Vagina (tissue), 2 donors: ENCODE results near the gene MICAL2. TPM values are rescaled to one million over a fixed set of nuclear protein-coding genes. Genes with fewer than 3 reads are reported as not detected.

Source experiments
- DNase-seq, 2 donors: peaks; one replicate each; pipeline ENCODE4 v3.0.0-alpha.2; 2017; ENCODE audit errors: extremely low spot score in 2 of 2
- H3K27ac ChIP-seq: fragments of 200-600 bp; sonication (generic); one replicate; pipeline ENCODE4 v1.5.1; 2019
- H3K27me3 ChIP-seq: fragments of 200-600 bp; sonication (generic); one replicate; pipeline ENCODE4 v1.5.1; 2019
- H3K36me3 ChIP-seq, 2 donors: fragments of 200-600 bp; sonication (generic); one replicate each; pipeline ENCODE4 v1.5.1; 2017 to 2019
- H3K4me1 ChIP-seq: fragments of 200-600 bp; sonication (generic); one replicate; pipeline ENCODE4 v1.5.1; 2019
- H3K4me3 ChIP-seq, 2 donors: fragments of 200-600 bp; sonication (generic); 1 replicate in 1 of 2; 2 replicates in 1 of 2; pipeline ENCODE4 v1.5.1; 2016 to 2019
- H3K9me3 ChIP-seq: fragments of 200-600 bp; sonication (generic); one replicate; pipeline ENCODE4 v1.5.1; 2019
- CTCF ChIP-seq, 3 experiments: fragments of 450-650 bp in 2 of 3; fragments of 200-600 bp in 1 of 3; sonication (generic) in 1 of 3; IDR thresholded peaks; one replicate each; pipeline ENCODE4 v1.5.1; 2017 to 2019; ENCODE audit warnings: antibody characterized with exemption in 3 of 3, mild to moderate bottlenecking in 2 of 3, moderate library complexity in 2 of 3
- POLR2A ChIP-seq, 2 donors: fragments of 450-650 bp; IDR thresholded peaks; one replicate each; pipeline ENCODE4 v1.6.1; 2017; ENCODE audit warnings: antibody characterized with exemption in 2 of 2, mild to moderate bottlenecking in 2 of 2, moderate library complexity in 2 of 2
- POLR2AphosphoS5 ChIP-seq, 2 donors: sonication (generic); formaldehyde crosslinking; IDR thresholded peaks; one replicate each; pipeline ENCODE4 v1.9.0; 2017; ENCODE audit warnings: antibody characterized with exemption in 2 of 2, mild to moderate bottlenecking in 2 of 2, low read depth in 1 of 2; ENCODE audit not compliant: insufficient read depth in 1 of 2
- intact Hi-C: fragments of 100-400 bp; cut with DNase I; formaldehyde crosslinking; loops from one replicate; pipeline ENCODE4 v1.15.1; 2023
- total RNA-seq: library from RNA; depleted of rRNA; stranded (reverse); fragments of >200 nt; gene quantifications from one replicate; pipeline ENCODE4 v1.2.3, GENCODE V29; 2016

The MICAL2 gene
- total RNA-seq, 1 donor from 2014 or later: 41.7 TPM

GRCh38 chr11:12258451-12258850 lies 148.1 kb downstream of the MICAL2 start:
- no peak for DNase-seq
- Histone ChIP-seq H3K4me3 (no peak overlapping the region), H3K4me1 (no peaks in the 10 kb centered on the region), H3K9me3 (no peaks in the 10 kb centered on the region), H3K27me3 (no peaks in the 10 kb centered on the region), H3K27ac (no peak overlapping the region), H3K36me3 (peaks cover 0 to 7% of the 10 kb centered on the region in 2 donors)
- TF ChIP-seq CTCF (IDR thresholded peaks at IDR 0.05) (no peak), POLR2AphosphoS5 (IDR thresholded peaks at IDR 0.05; ENCODE audit: insufficient read depth in 1 of 2, low read depth in 1 of 2) (no peak), POLR2A (IDR thresholded peaks at IDR 0.05) (no peak)
- intact Hi-C loops: loop anchor here (10.0 kb wide), 1 partner anchor 444 kb away; no protein-coding TSS in a partner anchor

GRCh38 chr11:12259956-12260355 lies 149.6 kb downstream of the MICAL2 start:
- Histone ChIP-seq H3K27ac (no peak overlapping the region), H3K9me3 (no peaks in the 10 kb centered on the region), H3K4me1 (no peaks in the 10 kb centered on the region), H3K4me3 (no peak overlapping the region), H3K36me3 (peaks cover 0 to 7% of the 10 kb centered on the region in 2 donors), H3K27me3 (no peaks in the 10 kb centered on the region)
- TF ChIP-seq CTCF (IDR thresholded peaks at IDR 0.05): no peak
- TF ChIP-seq POLR2AphosphoS5 (IDR thresholded peaks at IDR 0.05; ENCODE audit: insufficient read depth in 1 of 2, low read depth in 1 of 2): no peak
- no peak for TF ChIP-seq POLR2A (IDR thresholded peaks at IDR 0.05)
- no peak for DNase-seq
- intact Hi-C loops: loop anchor here (10.0 kb wide), 1 partner anchor 445 kb away; no protein-coding TSS in a partner anchor

GRCh38 chr11:12260731-12261521 lies 150.5 kb downstream of the MICAL2 start:
- Histone ChIP-seq H3K36me3 (peaks cover 0 to 7% of the 10 kb centered on the region in 2 donors), H3K4me1 (no peaks in the 10 kb centered on the region), H3K27me3 (no peaks in the 10 kb centered on the region), H3K4me3 (no peak overlapping the region), H3K9me3 (no peaks in the 10 kb centered on the region), H3K27ac (no peak overlapping the region)
- no peak for DNase-seq
- intact Hi-C loops: no loop called here
- TF ChIP-seq POLR2A (IDR thresholded peaks at IDR 0.05) (no peak), CTCF (IDR thresholded peaks at IDR 0.05) (no peak), POLR2AphosphoS5 (IDR thresholded peaks at IDR 0.05; ENCODE audit: insufficient read depth in 1 of 2, low read depth in 1 of 2) (no peak)

- Histone ChIP-seq H3K36me3 (peaks cover 0 to 7% of the 10 kb centered on the region in 2 donors), H3K27me3 (no peaks in the 10 kb centered on the region), H3K4me1 (no peaks in the 10 kb centered on the region), H3K27ac (no peak overlapping the region), H3K9me3 (no peaks in the 10 kb centered on the region), H3K4me3 (no peak overlapping the region)
- DNase-seq: no peak
- no peak for TF ChIP-seq POLR2AphosphoS5 (IDR thresholded peaks at IDR 0.05; ENCODE audit: insufficient read depth in 1 of 2, low read depth in 1 of 2)
- no peak for TF ChIP-seq CTCF (IDR thresholded peaks at IDR 0.05)
- TF ChIP-seq POLR2A (IDR thresholded peaks at IDR 0.05): no peak
- intact Hi-C loops: no loop called here
Observed at GRCh38 chr11:12261551-12261950, 151.2 kb downstream of the MICAL2 start.

GRCh38 chr11:12263141-12263693 lies 152.8 kb downstream of the MICAL2 start:
- peaks cover 0 to 7% of the 10 kb centered on the region in 2 donors for H3K36me3 ChIP-seq
- intact Hi-C loops: no loop called here
- no peak for TF ChIP-seq CTCF (IDR thresholded peaks at IDR 0.05)
- no peak for TF ChIP-seq POLR2A (IDR thresholded peaks at IDR 0.05)
- TF ChIP-seq POLR2AphosphoS5 (IDR thresholded peaks at IDR 0.05; ENCODE audit: insufficient read depth in 1 of 2, low read depth in 1 of 2): no peak

More at GRCh38 chr11:12263141-12263693, 152.8 kb downstream of the MICAL2 start:
- Histone ChIP-seq H3K27me3 (no peaks in the 10 kb centered on the region), H3K4me1 (no peaks in the 10 kb centered on the region), H3K4me3 (no peak overlapping the region), H3K9me3 (no peaks in the 10 kb centered on the region), H3K27ac (no peak overlapping the region)
- no peak for DNase-seq
